ENCODE measurements around the gene ZNF430.
A peak's percentile ranks its signal among the peaks of the same experiment; 100 is the strongest.

The ZNF430 gene

GRCh38 chr19:21046489-21046888 is 26.0 kb downstream of the ZNF430 start:
- no peak overlapping the region for H2AFZ ChIP-seq (ENCODE audit: low read depth, low read length)
- no peak for DNase-seq
- no peak overlapping the region for H2BK15ac ChIP-seq (ENCODE audit: low read depth, poor library complexity, severe bottlenecking)
- no peak overlapping the region for H4K8ac ChIP-seq (ENCODE audit: low read length)
- 99% methylated on average over 3 of the region's 3 CpGs for WGBS
- H2BK12ac ChIP-seq (ENCODE audit: low read length in 2 of 2), result no peak overlapping the region
- H3K9ac ChIP-seq (ENCODE audit: low read length), result no peak overlapping the region
- no peaks in the 10 kb centered on the region for H3K27me3 ChIP-seq (ENCODE audit: control insufficient read depth in 1 of 2, insufficient read depth in 1 of 2, low read length in 2 of 2)
- no peak overlapping the region for H2BK5ac ChIP-seq (ENCODE audit: low read depth, low read length, poor library complexity, severe bottlenecking)
- no peak overlapping the region for H2BK120ac ChIP-seq (ENCODE audit: low read depth, low read length)
- H3K4me3 ChIP-seq (ENCODE audit: insufficient read depth in 1 of 2, low read depth in 1 of 2, low read length in 2 of 2), result no peak overlapping the region
- H2AK5ac ChIP-seq (ENCODE audit: low read length, severe bottlenecking), result no peak overlapping the region
- no peak overlapping the region for H3K14ac ChIP-seq (ENCODE audit: low read length in 2 of 2)
- H3K4me2 ChIP-seq (ENCODE audit: low read length, poor library complexity, severe bottlenecking), result no peak overlapping the region
- no peak overlapping the region for H3K27ac ChIP-seq (ENCODE audit: low read length, poor library complexity, severe bottlenecking)
- peaks cover 87% of the 10 kb centered on the region for H3K9me3 ChIP-seq (ENCODE audit: control insufficient read depth, low read length)
- no peak overlapping the region for H3K4ac ChIP-seq (ENCODE audit: low read depth in 1 of 2, low read length in 2 of 2)
- H3K4me1 ChIP-seq (ENCODE audit: control insufficient read depth, insufficient read depth, low read depth, low read length), result no peaks in the 10 kb centered on the region
- no peak overlapping the region for H3K18ac ChIP-seq (ENCODE audit: low read depth in 1 of 2, low read length in 2 of 2)
- H4K91ac ChIP-seq (ENCODE audit: low read length), result no peak overlapping the region
- H3K23ac ChIP-seq (ENCODE audit: low read length in 2 of 2), result no peak overlapping the region
- peaks cover 16% of the 10 kb centered on the region for H3K79me1 ChIP-seq (replicated peaks; ENCODE audit: low read length, poor library complexity, severe bottlenecking)
- peaks cover 18 to 84% of the 10 kb centered on the region in 2 experiments for H3K36me3 ChIP-seq (ENCODE audit: control insufficient read depth in 1 of 2, insufficient read depth in 2 of 2, low read depth in 1 of 2, low read length in 2 of 2)

- H2AK5ac ChIP-seq (ENCODE audit: low read length, severe bottlenecking), result no peak overlapping the region
- no peak overlapping the region for H3K18ac ChIP-seq (ENCODE audit: low read depth in 1 of 2, low read length in 2 of 2)
- WGBS, result 94% methylated on average over 1 of the region's 2 CpGs
- no peak overlapping the region for H4K91ac ChIP-seq (ENCODE audit: low read length)
- H3K23ac ChIP-seq (ENCODE audit: low read length in 2 of 2), result no peak overlapping the region
- no peak overlapping the region for H3K14ac ChIP-seq (ENCODE audit: low read length in 2 of 2)
- peaks cover 13 to 86% of the 10 kb centered on the region in 2 experiments for H3K36me3 ChIP-seq (ENCODE audit: control insufficient read depth in 1 of 2, insufficient read depth in 2 of 2, low read depth in 1 of 2, low read length in 2 of 2)
- no peak overlapping the region for H3K4ac ChIP-seq (ENCODE audit: low read depth in 1 of 2, low read length in 2 of 2)
- no peak overlapping the region for H2BK5ac ChIP-seq (ENCODE audit: low read depth, low read length, poor library complexity, severe bottlenecking)
- no peaks in the 10 kb centered on the region for H3K27me3 ChIP-seq (ENCODE audit: control insufficient read depth in 1 of 2, insufficient read depth in 1 of 2, low read length in 2 of 2)
- H3K4me2 ChIP-seq (ENCODE audit: low read length, poor library complexity, severe bottlenecking), result no peak overlapping the region
- no peak overlapping the region for H3K27ac ChIP-seq (ENCODE audit: low read length, poor library complexity, severe bottlenecking)
- H3K9ac ChIP-seq (ENCODE audit: low read length), result no peak overlapping the region
- no peak overlapping the region for H2AFZ ChIP-seq (ENCODE audit: low read depth, low read length)
- H3K79me1 ChIP-seq (replicated peaks; ENCODE audit: low read length, poor library complexity, severe bottlenecking), result peaks cover 15% of the 10 kb centered on the region
- no peak overlapping the region for H2BK15ac ChIP-seq (ENCODE audit: low read depth, poor library complexity, severe bottlenecking)
- no peak for DNase-seq
- no peak overlapping the region for H2BK12ac ChIP-seq (ENCODE audit: low read length in 2 of 2)
- H3K9me3 ChIP-seq (ENCODE audit: control insufficient read depth, low read length), result peaks cover 87% of the 10 kb centered on the region
- no peaks in the 10 kb centered on the region for H3K4me1 ChIP-seq (ENCODE audit: control insufficient read depth, insufficient read depth, low read depth, low read length)
- no peak overlapping the region for H4K8ac ChIP-seq (ENCODE audit: low read length)
- peak overlapping the region in 1 of 2 experiments; percentile 19 for H3K4me3 ChIP-seq (ENCODE audit: insufficient read depth in 1 of 2, low read depth in 1 of 2, low read length in 2 of 2)
- no peak overlapping the region for H2BK120ac ChIP-seq (ENCODE audit: low read depth, low read length)
Measured at GRCh38 chr19:21047716-21048115, 27.3 kb downstream of the ZNF430 start.

GRCh38 chr19:21052902-21053301 is 32.4 kb downstream of the ZNF430 start:
- H2BK12ac ChIP-seq (ENCODE audit: low read length in 2 of 2), result no peak overlapping the region
- no peak overlapping the region for H3K27ac ChIP-seq (ENCODE audit: low read length, poor library complexity, severe bottlenecking)
- no peak overlapping the region for H4K91ac ChIP-seq (ENCODE audit: low read length)
- no peaks in the 10 kb centered on the region for H3K4me1 ChIP-seq (ENCODE audit: control insufficient read depth, insufficient read depth, low read depth, low read length)
- no peak overlapping the region for H3K9ac ChIP-seq (ENCODE audit: low read length)
- H2AFZ ChIP-seq (ENCODE audit: low read depth, low read length), result no peak overlapping the region
- DNase-seq, result no peak
- peaks cover 15% of the 10 kb centered on the region for H3K79me1 ChIP-seq (replicated peaks; ENCODE audit: low read length, poor library complexity, severe bottlenecking)
- H4K8ac ChIP-seq (ENCODE audit: low read length), result no peak overlapping the region
- H3K27me3 ChIP-seq (ENCODE audit: control insufficient read depth in 1 of 2, insufficient read depth in 1 of 2, low read length in 2 of 2), result no peaks in the 10 kb centered on the region
- WGBS, result 94% methylated on average over 5 of the region's 5 CpGs
- peaks cover 87% of the 10 kb centered on the region for H3K9me3 ChIP-seq (ENCODE audit: control insufficient read depth, low read length)
- H3K14ac ChIP-seq (ENCODE audit: low read length in 2 of 2), result no peak overlapping the region
- H3K4me2 ChIP-seq (ENCODE audit: low read length, poor library complexity, severe bottlenecking), result no peak overlapping the region
- no peak overlapping the region for H2BK5ac ChIP-seq (ENCODE audit: low read depth, low read length, poor library complexity, severe bottlenecking)
- no peak overlapping the region for H3K18ac ChIP-seq (ENCODE audit: low read depth in 1 of 2, low read length in 2 of 2)
- H3K23ac ChIP-seq (ENCODE audit: low read length in 2 of 2), result no peak overlapping the region
- H3K36me3 ChIP-seq (ENCODE audit: control insufficient read depth in 1 of 2, insufficient read depth in 2 of 2, low read depth in 1 of 2, low read length in 2 of 2), result peaks cover 29 to 86% of the 10 kb centered on the region in 2 experiments
- no peak overlapping the region for H2AK5ac ChIP-seq (ENCODE audit: low read length, severe bottlenecking)
- no peak overlapping the region for H2BK15ac ChIP-seq (ENCODE audit: low read depth, poor library complexity, severe bottlenecking)
- H2BK120ac ChIP-seq (ENCODE audit: low read depth, low read length), result no peak overlapping the region
- no peak overlapping the region for H3K4ac ChIP-seq (ENCODE audit: low read depth in 1 of 2, low read length in 2 of 2)
- H3K4me3 ChIP-seq (ENCODE audit: insufficient read depth in 1 of 2, low read depth in 1 of 2, low read length in 2 of 2), result peak overlapping the region in 1 of 2 experiments; percentile 60

GRCh38 chr19:21065336-21065735 is 44.9 kb downstream of the ZNF430 start:
- Histone ChIP-seq H2AK5ac (ENCODE audit: low read length, severe bottlenecking) (no peak overlapping the region), H3K9me3 (ENCODE audit: control insufficient read depth, low read length) (peaks cover 74% of the 10 kb centered on the region), H4K91ac (ENCODE audit: low read length) (no peak overlapping the region), H3K18ac (ENCODE audit: low read depth in 1 of 2, low read length in 2 of 2) (no peak overlapping the region), H3K14ac (ENCODE audit: low read length in 2 of 2) (no peak overlapping the region), H3K23ac (ENCODE audit: low read length in 2 of 2) (no peak overlapping the region), H2BK5ac (ENCODE audit: low read depth, low read length, poor library complexity, severe bottlenecking) (no peak overlapping the region), H3K4ac (ENCODE audit: low read depth in 1 of 2, low read length in 2 of 2) (no peak overlapping the region), H2BK12ac (ENCODE audit: low read length in 2 of 2) (no peak overlapping the region), H2AFZ (ENCODE audit: low read depth, low read length) (no peak overlapping the region), H3K79me1 (replicated peaks; ENCODE audit: low read length, poor library complexity, severe bottlenecking) (no peaks in the 10 kb centered on the region), H3K27me3 (ENCODE audit: control insufficient read depth in 1 of 2, insufficient read depth in 1 of 2, low read length in 2 of 2) (no peaks in the 10 kb centered on the region), H3K9ac (ENCODE audit: low read length) (no peak overlapping the region), H4K8ac (ENCODE audit: low read length) (no peak overlapping the region), H2BK120ac (ENCODE audit: low read depth, low read length) (no peak overlapping the region), H3K36me3 (ENCODE audit: control insufficient read depth in 1 of 2, insufficient read depth in 2 of 2, low read depth in 1 of 2, low read length in 2 of 2) (peaks cover 12 to 49% of the 10 kb centered on the region in 2 experiments), H3K4me2 (ENCODE audit: low read length, poor library complexity, severe bottlenecking) (no peak overlapping the region), H3K4me1 (ENCODE audit: control insufficient read depth, insufficient read depth, low read depth, low read length) (no peaks in the 10 kb centered on the region), H3K27ac (ENCODE audit: low read length, poor library complexity, severe bottlenecking) (no peak overlapping the region), H3K4me3 (ENCODE audit: insufficient read depth in 1 of 2, low read depth in 1 of 2, low read length in 2 of 2) (no peak overlapping the region), H2BK15ac (ENCODE audit: low read depth, poor library complexity, severe bottlenecking) (no peak overlapping the region)
- DNase-seq, result no peak

Data from mesenchymal stem cell (in vitro differentiated cells and primary cell).